HTR-8/SVneo (cell line): ENCODE measurements around the gene OTULIN.

Experiments
- DNase-seq: peaks from one replicate; pipeline ENCODE4 v3.0.0; 2011; ENCODE audit warnings: low spot score, mixed read lengths; ENCODE audit not compliant: insufficient read length
- FAIRE-seq: peaks from 2 replicates; lab custom pipeline; 2011; peaks lifted over from hg19 to GRCh38; lab: Jason Lieb, UNC

OTULIN gene

DNA sequence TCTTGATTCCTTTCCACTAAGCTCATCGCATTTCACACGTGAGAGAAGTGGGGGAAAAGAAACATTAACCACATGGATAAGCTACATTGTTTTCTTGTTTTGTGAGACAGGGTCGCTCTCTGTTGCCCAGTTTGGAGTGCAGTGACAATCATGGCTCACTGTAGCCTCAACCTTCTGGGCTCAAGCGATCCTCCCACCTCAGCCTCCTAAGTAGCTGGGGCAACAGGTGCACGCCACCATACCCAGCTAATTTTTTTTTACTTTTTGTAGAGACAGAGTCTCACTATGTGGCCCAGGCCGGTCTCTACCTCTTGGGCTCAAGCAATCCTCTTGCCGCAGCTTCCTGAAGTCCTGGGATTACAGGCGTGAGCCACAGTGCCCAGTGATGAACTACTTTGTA is 2.8 kb downstream of the OTULIN start:
- FAIRE-seq, result no peak
- DNase-seq, result no peak

DNA sequence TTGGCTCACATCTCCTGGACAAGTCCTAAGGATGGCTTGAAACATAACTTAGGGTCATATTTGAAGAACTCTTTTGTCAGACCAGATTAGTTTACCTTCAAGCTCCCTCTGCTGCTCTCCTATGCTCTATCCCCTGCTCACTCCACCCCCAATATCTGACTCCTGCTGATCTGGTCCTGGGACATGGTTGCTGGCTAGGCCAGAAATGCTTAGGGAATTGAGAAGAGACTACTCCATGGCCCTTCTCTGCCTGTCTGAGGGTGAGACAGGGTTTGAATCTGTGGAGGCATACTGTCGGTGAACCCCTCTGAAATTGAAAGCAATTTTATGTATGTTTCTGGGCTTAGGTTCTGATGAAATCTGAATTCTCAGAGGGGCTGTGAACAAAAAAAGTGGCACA is 3.3 kb downstream of the OTULIN start:
- DNase-seq, result no peak
- FAIRE-seq, result no peak

DNA sequence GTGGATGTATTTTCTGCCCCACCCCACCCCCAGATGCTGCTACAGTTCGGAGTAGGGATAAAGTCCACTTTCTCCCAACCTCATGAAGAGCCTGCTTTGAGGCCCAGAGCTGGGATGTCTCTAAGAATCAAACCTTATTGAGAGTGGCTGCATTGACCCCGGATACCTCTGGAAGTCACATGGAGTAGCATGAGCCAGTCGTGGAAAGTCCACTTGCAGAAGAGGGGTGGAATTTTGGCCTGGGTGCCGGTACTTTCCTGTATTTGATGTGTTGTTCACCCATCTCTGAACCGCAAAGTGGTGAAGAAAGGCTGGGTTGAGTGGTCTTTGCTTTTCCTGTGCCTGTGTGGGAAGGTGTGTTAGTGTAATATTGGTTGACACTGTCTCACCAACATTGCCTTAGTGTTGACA is 3.7 kb downstream of the OTULIN start:
- FAIRE-seq (no peak), DNase-seq (no peak)

DNA sequence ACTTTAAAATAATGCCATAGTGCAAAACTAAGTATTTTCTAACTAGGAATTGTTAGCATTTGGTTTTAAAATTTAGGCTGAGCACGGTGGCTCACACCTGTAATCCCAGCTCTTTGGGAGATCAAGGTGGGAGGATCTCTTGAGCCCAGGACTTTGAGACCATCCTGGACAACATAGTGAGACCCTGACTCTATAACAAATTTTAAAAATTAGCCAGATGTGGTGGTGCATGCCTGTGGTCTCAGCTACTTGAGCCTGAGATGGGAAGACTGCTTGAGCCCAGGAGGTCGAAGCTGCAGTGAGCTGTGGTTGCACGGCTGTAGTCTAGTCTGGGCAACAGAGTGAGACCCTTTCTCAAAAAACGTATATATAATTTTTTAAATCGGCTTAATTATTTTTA is 4.9 kb downstream of the OTULIN start:
- DNase-seq, result no peak
- no peak for FAIRE-seq

DNA sequence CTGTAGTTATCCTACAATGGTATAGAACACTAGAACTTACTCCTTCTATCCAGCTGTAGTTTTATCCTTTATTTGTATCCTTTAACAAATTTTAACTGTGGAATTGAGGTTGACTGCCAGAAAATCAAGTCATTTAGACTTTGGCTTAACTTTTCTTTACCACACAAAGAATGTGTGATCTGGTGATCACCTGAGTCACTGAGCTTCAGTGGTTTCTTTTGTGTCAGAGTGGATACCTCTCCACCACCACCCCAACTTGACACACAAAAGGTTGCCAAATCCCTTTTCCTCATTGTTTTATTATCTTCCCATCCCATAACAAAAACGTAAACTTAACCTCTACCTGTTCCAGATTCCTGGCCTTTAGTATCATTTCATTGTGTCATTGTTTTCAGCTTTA is 5.5 kb downstream of the OTULIN start:
- FAIRE-seq, result no peak
- DNase-seq, result no peak

DNA sequence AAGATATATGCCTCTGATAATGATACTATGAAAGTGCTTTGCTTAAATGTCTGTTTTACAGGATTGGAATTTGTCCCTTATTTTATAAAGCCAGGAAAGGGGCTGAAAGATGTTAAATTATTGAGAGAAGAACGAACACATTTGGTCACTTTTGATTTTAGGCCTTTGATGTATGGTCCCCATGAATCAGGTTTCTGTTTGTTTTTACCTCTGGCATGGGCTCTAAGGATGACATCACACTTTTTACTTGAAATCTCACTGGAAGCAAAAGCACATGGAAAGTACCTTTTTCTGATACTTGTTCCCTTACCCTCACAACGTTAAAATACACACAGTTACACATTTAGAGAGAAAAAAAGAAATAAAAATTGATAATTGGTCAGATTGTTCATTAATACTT is 6.9 kb downstream of the OTULIN start:
- no peak for FAIRE-seq

GRCh38 chr5:14672082-14672481 is 7.6 kb downstream of the OTULIN start:
- peak; percentile 33 for FAIRE-seq

More for the DNA sequence above, 6.9 kb downstream of the OTULIN start:
- no peak for DNase-seq

GRCh38 chr5:14672484-14673394 is 8.2 kb downstream of the OTULIN start:
- DNase-seq (peak; percentile 26), FAIRE-seq (no peak)

More at GRCh38 chr5:14672082-14672481, 7.6 kb downstream of the OTULIN start:
- DNase-seq, result no peak

DNA sequence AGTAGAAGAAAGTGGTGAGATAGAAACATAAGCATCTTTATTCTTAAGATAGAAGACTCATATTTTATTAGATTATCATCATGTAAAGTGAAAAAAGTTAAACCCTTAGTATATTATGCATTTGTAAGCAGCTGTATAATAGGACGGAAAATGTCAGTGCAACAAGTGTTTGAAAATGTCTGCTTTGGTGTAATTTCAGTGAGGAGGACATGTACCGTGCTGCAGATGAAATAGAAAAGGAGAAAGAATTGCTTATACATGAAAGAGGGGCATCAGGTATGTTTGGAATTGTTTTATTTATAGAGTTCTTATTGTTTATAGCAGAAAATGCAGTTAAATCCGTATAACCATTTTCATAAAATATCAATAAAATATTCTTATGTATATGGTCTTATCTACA is 8.9 kb downstream of the OTULIN start:
- FAIRE-seq, result no peak
- no peak for DNase-seq

DNA sequence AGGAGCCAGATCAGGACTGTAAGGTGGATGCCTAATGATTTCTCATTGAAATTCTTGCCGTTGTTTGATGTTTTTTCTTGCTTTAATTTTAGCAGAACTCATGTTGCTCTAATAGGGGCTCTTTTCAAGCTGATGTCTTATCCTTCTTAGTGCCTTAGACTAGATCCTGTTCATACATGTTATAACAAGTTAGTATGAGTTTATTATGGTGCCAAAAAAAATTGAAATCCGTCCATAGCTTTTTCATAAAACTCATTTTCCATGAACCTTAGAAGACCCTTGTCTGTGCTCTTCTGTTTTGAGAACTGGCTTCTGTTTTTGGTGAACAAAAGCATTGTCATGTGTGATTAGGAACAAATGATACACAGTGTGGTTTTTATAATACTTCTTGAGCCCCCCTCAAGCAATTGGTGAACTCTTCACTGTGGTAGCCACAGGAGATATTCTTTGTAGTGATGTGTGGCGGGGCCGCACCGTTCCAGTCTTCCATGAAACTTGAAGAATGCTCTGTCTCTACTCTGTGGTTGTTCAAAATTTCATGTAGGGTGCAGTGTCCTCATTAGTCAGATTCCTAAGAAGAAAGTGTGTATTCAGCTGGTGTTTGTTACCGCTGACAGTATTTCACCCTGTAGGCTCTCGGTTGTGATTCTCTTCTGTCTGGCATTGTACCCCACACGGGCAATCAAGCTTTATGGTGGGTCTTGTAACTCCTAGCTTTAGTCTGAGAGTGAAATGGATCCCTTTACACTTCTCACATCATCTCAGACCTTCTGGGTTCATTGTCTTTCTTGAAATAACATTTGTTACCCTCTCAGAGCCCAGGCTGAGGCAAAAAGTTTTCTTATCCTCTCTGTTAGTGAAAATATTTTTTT is 10.7 kb downstream of the OTULIN start:
- no peak for FAIRE-seq

GRCh38 chr5:14675865-14676300 is 11.4 kb downstream of the OTULIN start:
- FAIRE-seq, result no peak

More for the DNA sequence above, 10.7 kb downstream of the OTULIN start:
- no peak for DNase-seq

DNA sequence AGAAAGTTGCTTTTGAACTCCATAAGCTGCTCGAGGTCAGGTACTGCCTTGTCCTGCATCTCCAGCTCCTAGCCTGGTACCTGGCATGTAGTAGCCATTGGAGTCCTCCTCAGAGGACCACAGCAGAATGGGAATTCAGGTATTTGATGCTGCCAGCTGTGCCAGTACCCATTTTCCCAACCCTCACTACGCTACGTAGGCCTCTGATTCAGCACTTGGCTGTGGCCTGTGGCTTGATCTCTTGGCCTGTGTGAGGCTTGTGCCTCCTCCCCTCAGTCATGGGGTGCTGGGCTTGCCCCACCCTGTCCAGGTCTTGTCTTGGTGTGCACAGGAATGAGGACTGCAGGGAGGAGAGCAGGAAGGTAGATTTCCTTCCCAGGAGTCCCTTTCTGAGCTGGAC is 11.8 kb downstream of the OTULIN start:
- DNase-seq (no peak), FAIRE-seq (peak; percentile 69)

More at GRCh38 chr5:14675865-14676300, 11.4 kb downstream of the OTULIN start:
- no peak for DNase-seq

- DNase-seq (no peak), FAIRE-seq (peak; percentile 63)
Observed at GRCh38 chr5:14678773-14679334, 14.3 kb downstream of the OTULIN start.

DNA sequence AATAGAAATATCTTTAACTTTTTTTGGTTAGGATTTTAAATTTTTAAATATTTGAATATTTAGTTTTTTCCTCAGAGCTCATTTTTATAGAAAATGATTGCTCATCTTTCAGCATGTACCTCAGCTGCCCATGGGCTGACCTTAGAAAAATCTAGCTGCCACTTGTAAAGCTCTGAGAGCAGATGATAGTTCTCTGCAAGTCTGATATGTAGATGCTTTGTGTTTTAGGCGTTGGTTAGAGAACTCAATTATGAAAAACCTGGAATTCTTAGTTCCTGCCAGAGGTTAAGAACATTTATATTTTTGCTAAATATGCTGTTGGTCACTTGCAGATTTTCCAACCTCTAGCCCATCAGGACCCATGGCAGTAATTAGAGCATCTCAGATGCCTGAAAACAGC is 15.1 kb downstream of the OTULIN start:
- no peak for FAIRE-seq
- no peak for DNase-seq

- FAIRE-seq (no peak), DNase-seq (no peak)
Observed at GRCh38 chr5:14681236-14681752, 16.8 kb downstream of the OTULIN start.

GRCh38 chr5:14683906-14684455 is 19.5 kb downstream of the OTULIN start:
- DNase-seq, result no peak
- FAIRE-seq, result no peak

GRCh38 chr5:14684757-14685156 is 20.2 kb downstream of the OTULIN start:
- DNase-seq, result no peak
- FAIRE-seq, result no peak

DNA sequence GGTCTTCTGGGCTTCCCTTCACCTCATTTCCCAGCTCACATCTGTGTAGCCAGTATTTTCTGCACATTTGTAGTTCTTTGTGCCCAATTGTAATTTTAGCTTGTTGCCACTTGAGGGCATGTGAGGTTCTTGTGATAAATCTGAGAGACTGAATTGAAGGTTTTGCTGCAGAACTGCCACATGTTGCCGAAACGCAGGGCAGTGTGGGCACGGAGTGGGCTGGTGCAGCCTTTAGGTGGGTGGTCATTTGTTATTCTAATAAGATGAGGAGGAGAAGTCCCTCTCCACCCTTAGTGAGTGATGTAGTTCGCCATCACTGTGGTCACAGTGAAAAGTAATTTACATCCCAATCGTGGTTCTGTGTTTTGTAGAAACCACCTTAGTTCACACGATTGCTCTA is 21.2 kb downstream of the OTULIN start:
- peak; percentile 79 for DNase-seq
- FAIRE-seq, result peak; percentile 87

GRCh38 chr5:14686517-14686916 is 22.0 kb downstream of the OTULIN start:
- DNase-seq (no peak), FAIRE-seq (no peak)

DNA sequence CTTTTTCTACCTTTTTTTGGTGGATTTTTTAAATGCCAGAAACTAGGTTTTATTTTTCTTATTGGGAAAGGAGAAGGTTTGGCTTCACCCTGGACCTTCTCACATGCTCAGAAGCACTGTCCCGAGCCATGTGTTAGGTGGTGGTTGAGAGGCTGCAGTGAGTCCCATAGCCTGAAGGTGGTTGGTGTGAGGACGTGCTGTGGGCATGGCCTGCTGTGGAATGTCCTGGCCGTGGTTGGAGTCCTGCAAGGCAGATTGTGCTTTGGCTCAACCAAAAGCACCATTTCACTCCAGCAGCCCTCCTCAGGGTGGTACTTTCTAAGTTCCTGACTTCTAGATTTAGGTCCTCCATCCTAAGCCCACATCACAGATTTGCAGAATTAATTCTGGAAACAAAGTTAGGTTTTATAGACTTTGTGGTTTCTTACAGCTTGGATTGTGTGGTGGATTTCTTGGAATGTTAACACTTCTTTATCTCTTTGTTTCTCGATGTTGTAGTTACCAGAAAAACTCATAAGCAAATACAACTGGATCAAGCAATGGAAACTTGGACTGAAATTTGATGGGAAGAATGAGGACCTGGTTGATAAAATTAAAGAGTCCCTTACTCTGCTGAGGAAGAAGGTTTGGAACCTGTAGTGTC is 22.6 kb downstream of the OTULIN start:
- FAIRE-seq, result no peak
- DNase-seq, result no peak
